ENCODE data around the gene STX8. TPM values are rescaled to one million over a fixed set of nuclear protein-coding genes. Genes with fewer than 3 reads are reported as not detected.

The STX8 gene
- total RNA-seq, 1 donor from 2014 or later, result 70.3 TPM

- ATAC-seq, result peak; percentile 78
- intact Hi-C loops (cut with micrococcal nuclease), result no loop called here
- DNase-seq, result peak; percentile 79
Measured at GRCh38 chr17:9240659-9241370, 334.8 kb downstream of the STX8 start.

- intact Hi-C loops (cut with micrococcal nuclease), result no loop called here
- DNase-seq (peak; percentile 88), ATAC-seq (peak; percentile 84)
Measured at GRCh38 chr17:9239793-9240658, 335.6 kb downstream of the STX8 start.

- intact Hi-C loops (cut with micrococcal nuclease), result no loop called here
- no peak for ATAC-seq
Measured at GRCh38 chr17:9239246-9239792, 336.3 kb downstream of the STX8 start.

GRCh38 chr17:9238340-9239245 lies 337.0 kb downstream of the STX8 start:
- DNase-seq (no peak), ATAC-seq (no peak)
- intact Hi-C loops (cut with micrococcal nuclease), result no loop called here

More at GRCh38 chr17:9239246-9239792, 336.3 kb downstream of the STX8 start:
- DNase-seq, result peak; percentile 49

- ATAC-seq, result no peak
- DNase-seq, result peak; percentile 26
- intact Hi-C loops (cut with micrococcal nuclease), result no loop called here
Measured at GRCh38 chr17:9237661-9238301, 337.8 kb downstream of the STX8 start.

GRCh38 chr17:9237053-9237410 lies 338.6 kb downstream of the STX8 start:
- no peak for ATAC-seq
- intact Hi-C loops (cut with micrococcal nuclease), result no loop called here
- no peak for DNase-seq

GRCh38 chr17:9236286-9237052 lies 339.2 kb downstream of the STX8 start:
- intact Hi-C loops (cut with micrococcal nuclease), result no loop called here
- DNase-seq (peak; percentile 22), ATAC-seq (no peak)

- ATAC-seq, result no peak
- no peak for DNase-seq
- intact Hi-C loops (cut with micrococcal nuclease), result no loop called here
Measured at GRCh38 chr17:9235346-9235745, 340.3 kb downstream of the STX8 start.

- DNase-seq (peak; percentile 8), ATAC-seq (no peak)
- intact Hi-C loops (cut with micrococcal nuclease), result no loop called here
Measured at GRCh38 chr17:9234389-9234945, 341.2 kb downstream of the STX8 start.

- intact Hi-C loops (cut with micrococcal nuclease), result no loop called here
- no peak for DNase-seq
- no peak for ATAC-seq
Measured at GRCh38 chr17:9233761-9234160, 341.9 kb downstream of the STX8 start.

GRCh38 chr17:9233271-9233599 lies 342.4 kb downstream of the STX8 start:
- intact Hi-C loops (cut with micrococcal nuclease), result no loop called here
- DNase-seq (no peak), ATAC-seq (no peak)

GRCh38 chr17:9232591-9233270 lies 342.9 kb downstream of the STX8 start:
- intact Hi-C loops (cut with micrococcal nuclease), result no loop called here
- DNase-seq, result no peak
- no peak for ATAC-seq

GRCh38 chr17:9232155-9232475 lies 343.5 kb downstream of the STX8 start:
- ATAC-seq (no peak), DNase-seq (no peak)
- intact Hi-C loops (cut with micrococcal nuclease), result no loop called here

GRCh38 chr17:9231449-9232154 lies 344.0 kb downstream of the STX8 start:
- DNase-seq (no peak), ATAC-seq (no peak)
- intact Hi-C loops (cut with micrococcal nuclease), result no loop called here

GRCh38 chr17:9230861-9231260 lies 344.8 kb downstream of the STX8 start:
- intact Hi-C loops (cut with micrococcal nuclease), result no loop called here
- DNase-seq, result no peak
- ATAC-seq, result no peak

GRCh38 chr17:9230346-9230745 lies 345.3 kb downstream of the STX8 start:
- no peak for DNase-seq
- intact Hi-C loops (cut with micrococcal nuclease), result no loop called here
- no peak for ATAC-seq

- ATAC-seq (no peak), DNase-seq (peak; percentile 19)
- intact Hi-C loops (cut with micrococcal nuclease), result no loop called here
Measured at GRCh38 chr17:9229826-9230201, 345.8 kb downstream of the STX8 start.
